ENCODE data around the gene SHISA7. TPM values are rescaled to one million over a fixed set of nuclear protein-coding genes. Genes with fewer than 3 reads are reported as not detected.
A peak's percentile ranks its signal among the peaks of the same experiment; 100 is the strongest.

SHISA7 gene
- total RNA-seq, 1 donor from 2014 or later, result 0.25 TPM

GRCh38 chr19:55391191-55391670 is 51.9 kb downstream of the SHISA7 start:
- H3K4me1 ChIP-seq, result peaks cover 44% of the 10 kb centered on the region
- H3K9me3 ChIP-seq, result no peaks in the 10 kb centered on the region

GRCh38 chr19:55390461-55390880 is 52.6 kb downstream of the SHISA7 start:
- Histone ChIP-seq H3K9me3 (no peaks in the 10 kb centered on the region), H3K4me3 (no peak overlapping the region), H3K27ac (no peak overlapping the region), H3K4me1 (peaks cover 46% of the 10 kb centered on the region), H3K36me3 (peaks cover 0 to 34% of the 10 kb centered on the region in 2 donors), H3K27me3 (no peaks in the 10 kb centered on the region)
- no peak for TF ChIP-seq POLR2A (IDR thresholded peaks at IDR 0.05)
- TF ChIP-seq POLR2AphosphoS5 (IDR thresholded peaks at IDR 0.05; ENCODE audit: insufficient read depth in 1 of 2, low read depth in 1 of 2), result no peak
- TF ChIP-seq CTCF (IDR thresholded peaks at IDR 0.05), result no peak
- intact Hi-C loops (cut with DNase I), result no loop called here
- DNase-seq (ENCODE audit: extremely low spot score in 2 of 2), result no peak

More at GRCh38 chr19:55391191-55391670, 51.9 kb downstream of the SHISA7 start:
- intact Hi-C loops (cut with DNase I), result no loop called here
- Histone ChIP-seq H3K27ac (no peak overlapping the region), H3K36me3 (peaks cover 0 to 34% of the 10 kb centered on the region in 2 donors), H3K4me3 (no peak overlapping the region), H3K27me3 (no peaks in the 10 kb centered on the region)
- TF ChIP-seq POLR2A (IDR thresholded peaks at IDR 0.05) (no peak), POLR2AphosphoS5 (IDR thresholded peaks at IDR 0.05; ENCODE audit: insufficient read depth in 1 of 2, low read depth in 1 of 2) (no peak)
- no peak for DNase-seq (ENCODE audit: extremely low spot score in 2 of 2)

- H3K27ac ChIP-seq, result no peak overlapping the region
Measured at GRCh38 chr19:55389386-55390317, 53.4 kb downstream of the SHISA7 start.

GRCh38 chr19:55387736-55388497 is 55.2 kb downstream of the SHISA7 start:
- intact Hi-C loops (cut with DNase I), result no loop called here
- no peak for TF ChIP-seq POLR2AphosphoS5 (IDR thresholded peaks at IDR 0.05; ENCODE audit: insufficient read depth in 1 of 2, low read depth in 1 of 2)
- TF ChIP-seq CTCF (IDR thresholded peaks at IDR 0.05), result no peak
- no peak for TF ChIP-seq POLR2A (IDR thresholded peaks at IDR 0.05)
- peaks cover 62% of the 10 kb centered on the region for H3K4me1 ChIP-seq
- no peaks in the 10 kb centered on the region for H3K9me3 ChIP-seq
- no peak overlapping the region for H3K27ac ChIP-seq
- H3K27me3 ChIP-seq, result no peaks in the 10 kb centered on the region
- peaks cover 0 to 34% of the 10 kb centered on the region in 2 donors for H3K36me3 ChIP-seq
- DNase-seq (ENCODE audit: extremely low spot score in 2 of 2), result no peak
- H3K4me3 ChIP-seq, result peak overlapping the region; percentile 23 to 76

More at GRCh38 chr19:55389386-55390317, 53.4 kb downstream of the SHISA7 start:
- Histone ChIP-seq H3K27me3 (no peaks in the 10 kb centered on the region), H3K9me3 (no peaks in the 10 kb centered on the region), H3K4me1 (peaks cover 51% of the 10 kb centered on the region), H3K4me3 (no peak overlapping the region), H3K36me3 (peaks cover 0 to 34% of the 10 kb centered on the region in 2 donors)
- intact Hi-C loops (cut with DNase I), result no loop called here
- no peak for DNase-seq (ENCODE audit: extremely low spot score in 2 of 2)
- TF ChIP-seq POLR2A (IDR thresholded peaks at IDR 0.05), result no peak
- TF ChIP-seq POLR2AphosphoS5 (IDR thresholded peaks at IDR 0.05; ENCODE audit: insufficient read depth in 1 of 2, low read depth in 1 of 2), result no peak
- TF ChIP-seq CTCF (IDR thresholded peaks at IDR 0.05), result no peak

GRCh38 chr19:55386493-55386971 is 56.6 kb downstream of the SHISA7 start:
- intact Hi-C loops (cut with DNase I), result no loop called here
- TF ChIP-seq POLR2AphosphoS5 (IDR thresholded peaks at IDR 0.05; ENCODE audit: insufficient read depth in 1 of 2, low read depth in 1 of 2) (no peak), POLR2A (IDR thresholded peaks at IDR 0.05) (no peak), CTCF (IDR thresholded peaks at IDR 0.05) (no peak)
- H3K9me3 ChIP-seq, result no peaks in the 10 kb centered on the region
- H3K36me3 ChIP-seq, result peaks cover 0 to 31% of the 10 kb centered on the region in 2 donors
- peak overlapping the region; percentile 70 to 76 for H3K4me3 ChIP-seq
- DNase-seq (ENCODE audit: extremely low spot score in 2 of 2), result no peak
- H3K27me3 ChIP-seq, result no peaks in the 10 kb centered on the region
- H3K4me1 ChIP-seq, result peaks cover 63% of the 10 kb centered on the region
- peak overlapping the region; percentile 96 for H3K27ac ChIP-seq
